ENCODE results near the gene ZFAND3. TPM values are rescaled to one million over a fixed set of nuclear protein-coding genes. Genes with fewer than 3 reads are reported as not detected.

The ZFAND3 gene
- total and polyA plus RNA-seq, 2 of the 4 experiments (the other 2 are of a cell fraction), result 10.9 to 26.7 TPM

DNA sequence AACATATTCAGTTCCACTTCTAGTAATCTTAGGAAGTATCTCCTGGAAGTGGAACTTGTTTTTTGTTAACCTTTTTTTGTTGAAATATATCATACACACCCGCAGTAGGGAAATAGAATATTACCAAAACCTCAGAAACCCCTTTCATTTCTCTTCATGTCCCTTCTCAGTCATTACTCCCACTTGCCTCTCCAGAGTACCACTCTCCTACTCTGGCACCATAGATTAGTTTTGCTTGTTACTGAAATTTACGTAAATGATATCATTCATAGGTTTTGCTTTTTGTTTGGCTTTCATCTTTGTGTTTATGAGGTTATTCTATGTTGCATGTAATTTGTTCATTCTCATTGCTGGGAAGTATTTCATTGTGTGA is 52.8 kb downstream of the ZFAND3 start:
- Histone ChIP-seq H3K27ac (ENCODE audit: insufficient read depth, low read length) (no peak overlapping the region), H3K36me3 (ENCODE audit: control insufficient read depth, insufficient read depth, low read length) (no peaks in the 10 kb centered on the region), H3K4me1 (ENCODE audit: control insufficient read depth, insufficient read depth, low read length) (peaks cover 4% of the 10 kb centered on the region), H2AFZ (replicated peaks; ENCODE audit: low read length, poor library complexity) (no peak overlapping the region), H2AK9ac (replicated peaks; ENCODE audit: low read depth, low read length, poor library complexity) (no peak overlapping the region), H2AK5ac (ENCODE audit: low read depth, low read length) (no peak overlapping the region), H4K91ac (ENCODE audit: insufficient read depth, low read depth, low read length) (no peak overlapping the region), H4K20me1 (ENCODE audit: insufficient read depth, low read length) (peaks cover 95% of the 10 kb centered on the region), H3K9me3 (ENCODE audit: control insufficient read depth, insufficient read depth, low read length) (no peaks in the 10 kb centered on the region), H3K9ac (ENCODE audit: low read depth, low read length) (no peak overlapping the region), H3K4me3 (ENCODE audit: insufficient read depth, low read depth, low read length) (no peak overlapping the region), H3K79me1 (ENCODE audit: low read depth in 1 of 2, low read length in 2 of 2) (peaks cover 10 to 78% of the 10 kb centered on the region in 2 experiments; a peak in 3 of 4 replicates), H3K9me1 (ENCODE audit: insufficient read depth, low read length) (peaks cover 15% of the 10 kb centered on the region), H3K4me2 (ENCODE audit: low read depth, low read length) (no peak overlapping the region), H2BK15ac (ENCODE audit: low read depth, low read length) (no peak overlapping the region), H3K27me3 (ENCODE audit: control insufficient read depth, insufficient read depth, low read length) (no peaks in the 10 kb centered on the region), H4K5ac (ENCODE audit: low read depth, low read length) (no peak overlapping the region), H3K14ac (replicated peaks; ENCODE audit: low read depth, low read length) (no peak overlapping the region), H3K56ac (ENCODE audit: extremely low read depth, insufficient read depth, low read length) (no peak overlapping the region), H2BK5ac (ENCODE audit: low read depth, low read length, poor library complexity, severe bottlenecking) (no peak overlapping the region), H2BK20ac (ENCODE audit: low read depth, low read length) (no peak overlapping the region), H3K23ac (ENCODE audit: low read depth, low read length) (no peak overlapping the region), H2BK120ac (ENCODE audit: low read depth, low read length) (no peak overlapping the region), H3K18ac (ENCODE audit: low read depth, low read length) (no peak overlapping the region), H4K8ac (ENCODE audit: low read depth in 2 of 2, low read length in 2 of 2) (no peak overlapping the region), H3K4ac (ENCODE audit: low read depth, low read length) (no peak overlapping the region)
- ChIA-PET CTCF (no interaction called here), POLR2A (ENCODE audit: unreplicated experiment) (no interaction called here)
- intact Hi-C loops (cut with micrococcal nuclease) (no loop called here), in situ Hi-C loops (cut with MboI; ENCODE audit: low sequenced_read_pairs) (no loop called here), dilution Hi-C loops (cut with HindIII; ENCODE audit: low sequenced_read_pairs, unreplicated experiment) (no loop called here)
- TF ChIP-seq MAFK (IDR thresholded peaks at IDR 0.05; ENCODE audit: low read depth, low read length) (no peak), MXI1 (IDR thresholded peaks at IDR 0.05; ENCODE audit: borderline replicate concordance, low read depth, low read length) (no peak), NFE2L2 (IDR thresholded peaks at IDR 0.05; ENCODE audit: low read depth, low read length) (no peak), RAD21 (IDR thresholded peaks at IDR 0.05; ENCODE audit: low read length) (no peak), CEBPB (IDR thresholded peaks at IDR 0.05; ENCODE audit: low read depth, low read length) (no peak), SMC3 (IDR thresholded peaks at IDR 0.05; ENCODE audit: low read depth, low read length) (no peak), FOS (IDR thresholded peaks at IDR 0.05; ENCODE audit: low read depth, low read length) (no peak), RFX5 (IDR thresholded peaks at IDR 0.05; ENCODE audit: low read depth, low read length) (no peak), MAZ (IDR thresholded peaks at IDR 0.05; ENCODE audit: borderline replicate concordance, low read depth, low read length) (no peak), RCOR1 (IDR thresholded peaks at IDR 0.05; ENCODE audit: insufficient replicate concordance, low read length) (no peak)
- TF ChIP-seq, protein P1, sequence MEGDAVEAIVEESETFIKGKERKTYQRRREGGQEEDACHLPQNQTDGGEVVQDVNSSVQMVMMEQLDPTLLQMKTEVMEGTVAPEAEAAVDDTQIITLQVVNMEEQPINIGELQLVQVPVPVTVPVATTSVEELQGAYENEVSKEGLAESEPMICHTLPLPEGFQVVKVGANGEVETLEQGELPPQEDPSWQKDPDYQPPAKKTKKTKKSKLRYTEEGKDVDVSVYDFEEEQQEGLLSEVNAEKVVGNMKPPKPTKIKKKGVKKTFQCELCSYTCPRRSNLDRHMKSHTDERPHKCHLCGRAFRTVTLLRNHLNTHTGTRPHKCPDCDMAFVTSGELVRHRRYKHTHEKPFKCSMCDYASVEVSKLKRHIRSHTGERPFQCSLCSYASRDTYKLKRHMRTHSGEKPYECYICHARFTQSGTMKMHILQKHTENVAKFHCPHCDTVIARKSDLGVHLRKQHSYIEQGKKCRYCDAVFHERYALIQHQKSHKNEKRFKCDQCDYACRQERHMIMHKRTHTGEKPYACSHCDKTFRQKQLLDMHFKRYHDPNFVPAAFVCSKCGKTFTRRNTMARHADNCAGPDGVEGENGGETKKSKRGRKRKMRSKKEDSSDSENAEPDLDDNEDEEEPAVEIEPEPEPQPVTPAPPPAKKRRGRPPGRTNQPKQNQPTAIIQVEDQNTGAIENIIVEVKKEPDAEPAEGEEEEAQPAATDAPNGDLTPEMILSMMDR (conservative IDR thresholded peaks at IDR 0.05; ENCODE audit: low read depth, low read length), result no peak
- ATAC-seq (ENCODE audit: low read depth) (no peak), DNase-seq (no peak)
- no TSS peak for BruUV-seq (replicated peaks)
- no CpG with 5 or more reads among the region's 2 CpGs for WGBS, 2 experiments (ENCODE audit: extremely low coverage in 2 of 2, insufficient read length in 1 of 2)

All from IMR-90 (cell line).